ENCODE measurements around the gene IRF2BPL. TPM values are rescaled to one million over a fixed set of nuclear protein-coding genes. Genes with fewer than 3 reads are reported as not detected.
A peak's percentile ranks its signal among the peaks of the same experiment; 100 is the strongest.

The IRF2BPL gene
- total and polyA plus RNA-seq, 4 donors, result 3.8 to 15.8 (median 7.4) TPM

GRCh38 chr14:77014004-77014604 lies 14.4 kb downstream of the IRF2BPL start:
- no peak overlapping the region for H3K9ac ChIP-seq (ENCODE audit: low read depth in 1 of 2, low read length in 2 of 2)
- H3K4me1 ChIP-seq (ENCODE audit: control insufficient read depth in 4 of 4, insufficient read depth in 4 of 4, low read length in 3 of 4), result peaks cover 1 to 30% (median 8%) of the 10 kb centered on the region in 4 donors
- H3K36me3 ChIP-seq (ENCODE audit: control insufficient read depth in 4 of 4, insufficient read depth in 3 of 4, low read depth in 1 of 4, low read length in 3 of 4), result no peaks in the 10 kb centered on the region
- TF ChIP-seq FOXA2 (IDR thresholded peaks at IDR 0.05) (no peak), ZBTB33 (IDR thresholded peaks at IDR 0.05) (no peak), TAF1 (conservative IDR thresholded peaks at IDR 0.05) (no peak), EGR1 (IDR thresholded peaks at IDR 0.05; ENCODE audit: low read depth in 2 of 2) (no peak), RAD21 (IDR thresholded peaks at IDR 0.05) (no peak), REST (IDR thresholded peaks at IDR 0.05) (no peak), YY1 (IDR thresholded peaks at IDR 0.05) (no peak), HNF4G (IDR thresholded peaks at IDR 0.05) (no peak), ATF3 (IDR thresholded peaks at IDR 0.05) (no peak), SP1 (IDR thresholded peaks at IDR 0.05) (peak; percentile 46), JUND (IDR thresholded peaks at IDR 0.05) (no peak), RXRA (IDR thresholded peaks at IDR 0.05) (peak in 1 of 2 donors; percentile 13), GABPA (IDR thresholded peaks at IDR 0.05 in 1 of 2, conservative IDR thresholded peaks at IDR 0.05 in 1 of 2) (no peak), HNF4A (conservative IDR thresholded peaks at IDR 0.05) (no peak), MAX (IDR thresholded peaks at IDR 0.05) (no peak)
- H3K27ac ChIP-seq (ENCODE audit: low read depth in 1 of 2, low read length in 2 of 2), result no peak overlapping the region
- no peaks in the 10 kb centered on the region for H3K9me3 ChIP-seq (ENCODE audit: control insufficient read depth in 4 of 4, low read length in 3 of 4)
- H3K27me3 ChIP-seq (ENCODE audit: control insufficient read depth in 4 of 4, insufficient read depth in 4 of 4, low read length in 3 of 4), result no peaks in the 10 kb centered on the region
- no peak for DNase-seq (ENCODE audit: low spot score)
- no peak overlapping the region for H3K4me3 ChIP-seq (ENCODE audit: low read depth in 1 of 3, low read length in 3 of 3)
- 46% methylated on average over 9 of the region's 9 CpGs for WGBS

- H3K36me3 ChIP-seq (ENCODE audit: control insufficient read depth in 4 of 4, insufficient read depth in 3 of 4, low read depth in 1 of 4, low read length in 3 of 4), result no peaks in the 10 kb centered on the region
- no peak overlapping the region for H3K4me3 ChIP-seq (ENCODE audit: low read depth in 1 of 3, low read length in 3 of 3)
- no peaks in the 10 kb centered on the region for H3K9me3 ChIP-seq (ENCODE audit: control insufficient read depth in 4 of 4, low read length in 3 of 4)
- WGBS, result 77% methylated on average over 13 of the region's 13 CpGs
- DNase-seq (ENCODE audit: low spot score), result no peak
- no peaks in the 10 kb centered on the region for H3K27me3 ChIP-seq (ENCODE audit: control insufficient read depth in 4 of 4, insufficient read depth in 4 of 4, low read length in 3 of 4)
- H3K9ac ChIP-seq (ENCODE audit: low read depth in 1 of 2, low read length in 2 of 2), result no peak overlapping the region
- H3K27ac ChIP-seq (ENCODE audit: low read depth in 1 of 2, low read length in 2 of 2), result no peak overlapping the region
- H3K4me1 ChIP-seq (ENCODE audit: control insufficient read depth in 4 of 4, insufficient read depth in 4 of 4, low read length in 3 of 4), result peaks cover 10 to 47% (median 21%) of the 10 kb centered on the region in 4 donors
- TF ChIP-seq HNF4A (conservative IDR thresholded peaks at IDR 0.05) (no peak), NR2F2 (IDR thresholded peaks at IDR 0.05) (no peak), ZBTB33 (IDR thresholded peaks at IDR 0.05) (no peak), JUND (IDR thresholded peaks at IDR 0.05) (no peak), YY1 (IDR thresholded peaks at IDR 0.05) (no peak), GABPA (IDR thresholded peaks at IDR 0.05 in 1 of 2, conservative IDR thresholded peaks at IDR 0.05 in 1 of 2) (no peak), TAF1 (conservative IDR thresholded peaks at IDR 0.05) (no peak), MAX (IDR thresholded peaks at IDR 0.05) (no peak), ATF3 (IDR thresholded peaks at IDR 0.05) (no peak), SP1 (IDR thresholded peaks at IDR 0.05) (no peak), EGR1 (IDR thresholded peaks at IDR 0.05; ENCODE audit: low read depth in 2 of 2) (no peak), CTCF (IDR thresholded peaks at IDR 0.05; ENCODE audit: low read depth, low read length, missing input control) (no peak), HNF4G (IDR thresholded peaks at IDR 0.05) (no peak), FOXA2 (IDR thresholded peaks at IDR 0.05) (no peak), RAD21 (IDR thresholded peaks at IDR 0.05) (no peak)
Observed at GRCh38 chr14:77012193-77012765, 16.2 kb downstream of the IRF2BPL start.
